HG03103 (cell line): ENCODE results near the gene CCDC88B.

Source experiments
- ATAC-seq: cut with Tn5 transposase; IDR thresholded peaks from one replicate; pipeline ENCODE4 v1.9.1; 2021; ENCODE audit warnings: low read depth; ENCODE audit not compliant: unreplicated experiment

CCDC88B gene

DNA sequence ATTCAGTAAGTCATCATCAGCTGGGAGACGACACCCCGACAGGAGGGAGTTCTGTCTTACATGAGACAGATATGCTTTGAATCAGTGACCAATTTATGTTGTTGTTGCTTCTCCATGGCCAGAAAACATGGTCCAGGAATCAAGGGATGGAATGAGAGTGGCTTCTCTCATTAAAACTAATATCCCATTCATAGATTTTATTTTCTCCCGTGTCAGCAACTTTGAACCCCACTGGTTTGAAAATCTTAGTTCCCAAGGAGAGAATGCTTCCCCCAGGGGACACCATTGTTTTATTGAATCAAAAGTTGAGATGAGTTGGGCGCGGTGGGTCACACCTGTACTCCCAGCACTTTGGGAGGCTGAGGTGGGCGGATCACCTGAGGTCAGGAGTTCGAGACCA lies 61.8 kb downstream of the CCDC88B start:
- ATAC-seq, result no peak

DNA sequence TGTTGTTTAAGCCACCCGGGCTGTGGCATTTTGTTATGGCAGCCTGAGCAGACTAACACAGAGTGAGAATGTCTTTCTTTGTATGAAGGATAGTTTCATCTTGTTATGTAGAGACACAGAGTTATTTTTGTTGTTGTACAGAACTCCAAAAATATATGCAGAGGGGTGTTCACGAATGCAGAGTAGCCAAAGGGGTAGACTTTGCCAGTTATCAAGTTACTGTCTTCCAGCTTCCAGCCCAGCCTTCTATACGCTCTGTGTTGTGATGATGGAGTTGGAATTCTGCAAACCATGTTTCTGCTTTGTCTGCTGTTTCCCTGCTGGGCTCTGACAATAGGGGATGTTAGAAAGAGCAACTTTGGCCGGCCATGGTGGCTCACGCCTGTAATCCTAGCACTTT lies 63.1 kb downstream of the CCDC88B start:
- no peak for ATAC-seq

DNA sequence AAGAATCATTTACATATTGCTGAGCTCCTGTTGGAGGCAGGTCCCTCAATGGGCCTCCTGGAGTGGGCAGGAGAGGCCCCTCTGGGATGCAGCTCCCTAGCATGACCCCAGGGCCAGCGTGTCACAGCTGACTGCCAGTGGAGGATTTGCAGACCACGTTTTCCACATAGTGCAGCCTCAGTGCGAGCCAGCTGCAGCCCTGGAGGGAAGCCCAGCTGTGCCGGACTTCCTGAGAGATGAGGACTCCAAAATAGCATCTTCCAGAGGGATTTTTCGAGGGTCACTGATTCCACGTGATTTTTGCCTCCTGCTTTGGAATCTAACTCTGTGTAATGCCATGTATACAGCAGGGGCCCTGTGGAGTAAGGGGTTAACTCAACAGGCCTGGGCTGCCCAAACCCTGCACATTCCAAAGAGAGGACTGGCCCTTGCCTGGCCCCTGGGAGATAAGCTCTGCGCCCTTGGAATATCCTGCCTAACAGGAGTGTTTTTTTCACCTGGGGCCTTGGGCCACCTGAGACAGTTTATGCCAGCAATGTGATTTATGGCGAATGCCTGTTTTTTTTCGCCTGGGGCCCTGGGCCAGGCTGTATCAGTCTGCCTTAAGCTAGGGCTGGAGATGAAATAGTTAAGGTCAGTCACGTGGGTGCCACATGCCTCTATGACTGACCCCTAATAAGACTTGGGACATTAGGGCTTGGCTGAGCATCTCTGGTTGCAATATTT lies 66.4 kb downstream of the CCDC88B start:
- ATAC-seq, result no peak
